ENCODE results near the gene PARM1.

PARM1 gene

GRCh38 chr4:74932832-74933561, at the start of gene PARM1:
Gene PARM1, plus strand, starts transcription at chr4:74933116. Its CDS starts 212 bp downstream, at chr4:74933328.
- TF ChIP-seq CTCF (IDR thresholded peaks at IDR 0.05), result peak; percentile 91
- no peak for TF ChIP-seq ZFX (IDR thresholded peaks at IDR 0.05; ENCODE audit: borderline replicate concordance)
- peak within 1 kb of the TSS; percentile 72 for H3K27ac ChIP-seq

GRCh38 chr4:74884266-74884665, 48.6 kb upstream of the PARM1 start:
- TF ChIP-seq CTCF (IDR thresholded peaks at IDR 0.05) (no peak), ZFX (IDR thresholded peaks at IDR 0.05; ENCODE audit: borderline replicate concordance) (no peak)
- no peak overlapping the region for H3K27ac ChIP-seq

- H3K27ac ChIP-seq, result no peak overlapping the region
- TF ChIP-seq CTCF (IDR thresholded peaks at IDR 0.05) (no peak), ZFX (IDR thresholded peaks at IDR 0.05; ENCODE audit: borderline replicate concordance) (no peak)
Measured at GRCh38 chr4:74886484-74886883, 46.4 kb upstream of the PARM1 start.

- no peak overlapping the region for H3K27ac ChIP-seq
- no peak for TF ChIP-seq CTCF (IDR thresholded peaks at IDR 0.05)
- no peak for TF ChIP-seq ZFX (IDR thresholded peaks at IDR 0.05; ENCODE audit: borderline replicate concordance)
Measured at GRCh38 chr4:74890341-74890740, 42.6 kb upstream of the PARM1 start.

- TF ChIP-seq CTCF (IDR thresholded peaks at IDR 0.05) (no peak), ZFX (IDR thresholded peaks at IDR 0.05; ENCODE audit: borderline replicate concordance) (no peak)
- H3K27ac ChIP-seq, result no peak overlapping the region
Measured at GRCh38 chr4:74891037-74891436, 41.9 kb upstream of the PARM1 start.

GRCh38 chr4:74893171-74893570, 39.7 kb upstream of the PARM1 start:
- TF ChIP-seq ZFX (IDR thresholded peaks at IDR 0.05; ENCODE audit: borderline replicate concordance) (no peak), CTCF (IDR thresholded peaks at IDR 0.05) (no peak)
- H3K27ac ChIP-seq, result no peak overlapping the region

- no peak for TF ChIP-seq ZFX (IDR thresholded peaks at IDR 0.05; ENCODE audit: borderline replicate concordance)
- no peak for TF ChIP-seq CTCF (IDR thresholded peaks at IDR 0.05)
- no peak overlapping the region for H3K27ac ChIP-seq
Measured at GRCh38 chr4:74896595-74896994, 36.3 kb upstream of the PARM1 start.

All from 22Rv1 (cell line).